Prostate gland (tissue), 2 donors: ENCODE data around the gene ZNF83.

Experiments
- POLR2A ChIP-seq: fragments of 450-650 bp; IDR thresholded peaks from one replicate; pipeline ENCODE4 v1.6.1; 2016; ENCODE audit warnings: antibody characterized with exemption, mild to moderate bottlenecking
- POLR2AphosphoS5 ChIP-seq: sonication (generic); formaldehyde crosslinking; IDR thresholded peaks from one replicate; pipeline ENCODE4 v1.6.1; 2017; ENCODE audit warnings: antibody characterized with exemption
- TF ChIP-seq, protein P1 (sequence below), 4 experiments: fragments of 200-600 bp in 2 of 4; fragments of 450-650 bp in 2 of 4; sonication (generic) in 2 of 4; IDR thresholded peaks; 1 replicate in 3 of 4; 2 replicates in 1 of 4; pipeline ENCODE4 v1.5.1; 2016 to 2019; ENCODE audit warnings: antibody characterized with exemption in 4 of 4, mild to moderate bottlenecking in 2 of 4, moderate library complexity in 2 of 4

GRCh38 chr19:52622261-52622660, 15.9 kb downstream of the ZNF83 start:
- TF ChIP-seq, protein P1, sequence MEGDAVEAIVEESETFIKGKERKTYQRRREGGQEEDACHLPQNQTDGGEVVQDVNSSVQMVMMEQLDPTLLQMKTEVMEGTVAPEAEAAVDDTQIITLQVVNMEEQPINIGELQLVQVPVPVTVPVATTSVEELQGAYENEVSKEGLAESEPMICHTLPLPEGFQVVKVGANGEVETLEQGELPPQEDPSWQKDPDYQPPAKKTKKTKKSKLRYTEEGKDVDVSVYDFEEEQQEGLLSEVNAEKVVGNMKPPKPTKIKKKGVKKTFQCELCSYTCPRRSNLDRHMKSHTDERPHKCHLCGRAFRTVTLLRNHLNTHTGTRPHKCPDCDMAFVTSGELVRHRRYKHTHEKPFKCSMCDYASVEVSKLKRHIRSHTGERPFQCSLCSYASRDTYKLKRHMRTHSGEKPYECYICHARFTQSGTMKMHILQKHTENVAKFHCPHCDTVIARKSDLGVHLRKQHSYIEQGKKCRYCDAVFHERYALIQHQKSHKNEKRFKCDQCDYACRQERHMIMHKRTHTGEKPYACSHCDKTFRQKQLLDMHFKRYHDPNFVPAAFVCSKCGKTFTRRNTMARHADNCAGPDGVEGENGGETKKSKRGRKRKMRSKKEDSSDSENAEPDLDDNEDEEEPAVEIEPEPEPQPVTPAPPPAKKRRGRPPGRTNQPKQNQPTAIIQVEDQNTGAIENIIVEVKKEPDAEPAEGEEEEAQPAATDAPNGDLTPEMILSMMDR (IDR thresholded peaks at IDR 0.05) = no peak
- TF ChIP-seq POLR2A (no peak), POLR2AphosphoS5 (no peak)
